SKM-1 (cell line): ENCODE results near the gene OTUB2.

Source experiments
- DNase-seq: peaks from one replicate; lab custom pipeline; 2025; ENCODE audit not compliant: unreplicated experiment; lab: John Stamatoyannopoulos, UW

OTUB2 gene

GRCh38 chr14:94020267-94020666, 5.9 kb upstream of the OTUB2 start:
- DNase-seq: no peak

DNA sequence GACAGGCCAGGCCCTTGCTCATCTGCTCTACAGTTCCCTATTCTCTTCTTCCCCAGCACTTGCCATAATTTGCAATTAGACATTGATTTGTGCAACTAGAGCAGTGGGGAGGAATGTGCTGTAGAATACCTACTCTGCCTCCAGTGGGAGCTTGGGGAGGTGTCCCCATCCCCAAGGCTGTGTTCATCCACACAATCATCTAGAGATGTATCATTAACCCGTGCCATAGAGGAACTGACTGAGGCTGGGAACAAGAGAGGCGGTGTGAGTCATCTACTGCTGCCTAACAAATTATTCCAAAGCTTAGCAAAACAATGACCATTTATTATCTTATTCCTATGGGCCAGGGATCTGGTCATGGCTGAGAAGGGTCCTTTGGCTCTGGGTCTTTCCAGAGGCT, 5.1 kb upstream of the OTUB2 start:
- no peak for DNase-seq

DNA sequence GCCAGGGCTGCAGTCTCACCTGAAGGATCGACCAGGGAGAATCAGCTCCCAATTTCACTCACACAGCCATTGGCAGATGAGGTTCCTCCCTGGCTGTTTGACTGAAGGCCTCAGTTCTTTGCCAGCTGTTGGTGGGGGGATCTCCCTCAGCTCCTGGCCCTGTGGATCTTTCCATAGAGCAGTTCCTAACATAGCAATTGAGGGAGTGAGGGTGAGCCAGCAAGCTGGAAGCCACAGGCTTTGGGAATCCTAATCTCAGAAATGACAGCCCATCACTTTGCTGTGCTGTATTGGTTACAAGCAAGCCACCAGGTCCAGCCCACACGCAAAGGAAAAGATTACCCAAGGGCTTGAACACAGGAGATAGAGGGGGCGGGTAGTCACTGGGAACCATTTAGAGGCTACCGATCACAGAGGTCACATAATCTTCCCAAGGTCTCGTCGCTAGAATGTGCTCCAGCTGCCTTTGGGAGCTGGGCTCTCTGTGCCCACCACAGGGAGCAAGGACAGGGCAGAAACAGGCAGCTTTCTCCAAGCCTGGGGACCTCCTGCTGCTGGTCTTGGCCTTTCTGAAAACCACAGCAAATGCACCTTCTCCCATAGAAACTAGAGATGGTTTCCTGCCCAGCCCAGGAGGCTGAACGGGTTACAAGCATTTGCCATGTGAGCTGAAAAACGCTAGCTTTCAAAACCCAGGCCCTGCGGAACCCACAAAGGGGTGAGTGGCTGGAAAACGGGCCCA, 4.6 kb upstream of the OTUB2 start:
- DNase-seq: no peak

GRCh38 chr14:94022532-94023411, 3.4 kb upstream of the OTUB2 start:
- no peak for DNase-seq

- DNase-seq: no peak
Observed at GRCh38 chr14:94024549-94024948, 1.6 kb upstream of the OTUB2 start.

DNA sequence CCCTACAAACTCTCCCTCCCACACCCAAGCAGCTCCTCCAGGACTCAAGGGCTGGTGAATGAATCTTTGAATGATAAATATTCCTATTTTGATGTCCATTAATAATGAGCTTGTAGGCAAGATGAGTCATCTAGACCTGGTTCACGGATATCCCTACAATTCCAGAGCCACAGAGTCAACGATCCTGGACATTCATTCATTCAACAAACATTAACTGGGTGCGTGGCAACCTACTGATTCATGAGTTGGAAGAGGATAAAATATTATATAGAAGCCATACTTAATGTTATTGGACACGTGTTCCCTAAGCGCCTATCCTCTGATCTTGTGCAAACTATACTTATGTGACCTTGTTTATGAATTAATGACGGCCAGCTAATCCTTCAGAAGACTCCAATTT, 420 bp upstream of the OTUB2 start:
- no peak for DNase-seq

DNA sequence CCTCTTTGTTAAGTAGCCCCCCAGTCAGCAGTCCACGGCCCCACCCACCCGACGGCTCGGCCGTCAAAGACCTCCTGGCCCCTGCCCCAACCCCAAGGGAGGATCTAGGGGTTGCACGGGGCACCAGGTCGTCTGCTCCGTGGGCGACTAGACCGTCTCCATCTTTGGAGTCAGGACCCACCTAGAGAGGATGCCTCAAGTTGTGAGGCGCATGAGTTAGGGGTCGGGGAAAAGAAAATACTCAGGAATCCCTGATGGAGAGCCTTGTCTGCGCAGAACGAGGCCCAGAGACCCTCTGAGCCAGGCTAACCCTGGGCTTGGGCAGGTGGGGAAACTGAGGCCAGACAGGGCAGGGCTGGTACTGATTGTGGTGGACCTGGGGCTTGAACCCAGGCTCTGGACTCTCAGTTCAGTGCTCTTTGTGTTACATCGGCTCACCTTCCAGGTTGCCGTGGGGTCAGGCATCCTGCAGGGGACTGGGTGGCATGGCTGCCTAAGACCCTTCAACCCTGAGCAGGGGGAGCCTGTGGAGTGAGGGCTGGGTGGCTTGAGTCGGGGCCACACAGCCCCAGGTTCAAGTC, 839 bp downstream of the OTUB2 start:
- DNase-seq: no peak

- DNase-seq: no peak
Observed at GRCh38 chr14:94027566-94028449, 1.7 kb downstream of the OTUB2 start.

GRCh38 chr14:94028450-94028826, 2.3 kb downstream of the OTUB2 start:
- no peak for DNase-seq

GRCh38 chr14:94029265-94029664, 3.1 kb downstream of the OTUB2 start:
- no peak for DNase-seq

GRCh38 chr14:94029671-94030203, 3.6 kb downstream of the OTUB2 start:
- no peak for DNase-seq

DNA sequence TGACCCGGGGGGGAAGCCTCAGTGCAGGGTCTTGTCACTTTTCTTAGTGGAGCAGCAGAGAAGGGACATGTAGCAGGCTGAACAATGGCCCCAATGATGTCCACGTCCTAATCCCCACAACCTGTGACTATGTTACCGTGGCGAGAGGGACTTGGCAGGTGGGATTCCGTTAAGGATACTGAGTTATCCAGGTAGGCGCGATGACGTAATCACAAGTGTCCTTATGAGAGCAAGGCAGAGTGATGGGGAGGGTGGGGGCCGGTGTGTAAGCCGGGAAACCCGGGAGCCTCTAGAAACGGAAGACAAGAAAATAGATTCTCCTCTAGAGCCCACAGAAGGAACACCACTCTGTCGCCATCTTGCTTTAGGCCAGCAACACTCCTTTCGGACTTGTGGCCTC, 4.4 kb downstream of the OTUB2 start:
- no peak for DNase-seq

GRCh38 chr14:94031161-94031882, 5.2 kb downstream of the OTUB2 start:
- no peak for DNase-seq

- no peak for DNase-seq
Observed at GRCh38 chr14:94031883-94032279, 5.7 kb downstream of the OTUB2 start.

GRCh38 chr14:94034886-94035285, 8.7 kb downstream of the OTUB2 start:
- DNase-seq: no peak

DNA sequence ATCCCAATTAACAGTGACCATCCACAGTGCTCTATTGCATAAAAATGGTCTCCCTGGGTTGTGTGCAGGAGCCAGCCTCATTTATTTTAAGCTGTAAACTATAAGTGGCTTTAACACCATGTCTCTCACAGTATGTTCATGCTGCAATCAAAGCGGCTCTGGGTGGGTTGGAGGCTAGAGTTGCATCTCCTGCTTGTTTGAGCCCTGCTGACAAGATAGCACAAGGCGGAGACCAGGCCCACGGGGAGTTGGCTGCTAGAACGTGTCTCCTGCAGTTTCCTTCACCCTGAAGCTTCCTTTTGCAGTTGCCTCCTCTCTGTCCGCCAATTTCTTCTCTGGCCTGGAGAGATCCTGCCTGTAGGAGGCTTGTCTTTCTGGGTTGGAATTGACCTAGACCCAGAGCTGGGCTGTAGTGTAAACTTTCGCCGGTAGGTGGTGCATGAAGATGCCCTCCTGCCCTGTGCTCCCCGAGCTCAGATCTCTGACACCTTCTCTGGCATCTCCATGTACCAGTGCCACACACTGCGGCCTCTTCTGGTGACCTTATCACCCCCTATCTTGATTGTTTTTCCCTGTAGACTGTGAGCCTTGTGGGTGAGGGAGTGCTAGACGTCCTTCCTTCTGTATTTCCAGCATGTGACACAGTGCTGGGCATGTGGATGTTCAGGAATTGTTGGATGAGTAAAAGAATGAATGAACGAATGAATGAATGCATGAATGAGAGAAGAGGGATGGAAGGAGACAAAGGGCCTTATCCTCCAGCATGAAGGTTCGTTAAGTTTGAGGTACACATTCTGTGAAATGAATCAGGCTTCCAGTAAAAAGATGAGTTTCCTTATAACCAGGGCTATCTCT, 10.4 kb downstream of the OTUB2 start:
- no peak for DNase-seq

DNA sequence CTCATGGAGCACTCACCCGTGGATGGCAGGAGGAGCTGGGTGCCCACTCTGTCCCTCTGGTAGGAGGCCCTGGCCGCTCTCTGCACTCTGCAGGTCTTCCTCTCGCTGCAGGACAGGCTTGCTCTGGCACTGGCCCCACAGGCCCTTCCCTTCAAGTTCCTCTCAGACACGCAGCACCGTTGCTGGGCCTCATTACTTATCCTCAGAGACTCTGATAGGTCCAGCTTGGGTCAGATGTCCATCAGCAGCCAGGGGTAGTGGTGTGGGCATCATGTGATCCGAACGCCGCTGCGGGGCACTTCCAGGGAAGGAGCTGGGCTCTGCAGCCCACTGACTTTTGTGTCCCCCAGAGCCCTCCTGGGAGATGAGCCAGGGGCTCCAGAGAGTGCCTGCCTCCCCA, 11.8 kb downstream of the OTUB2 start:
- no peak for DNase-seq

GRCh38 chr14:94038510-94038909, 12.4 kb downstream of the OTUB2 start:
- DNase-seq: no peak

DNA sequence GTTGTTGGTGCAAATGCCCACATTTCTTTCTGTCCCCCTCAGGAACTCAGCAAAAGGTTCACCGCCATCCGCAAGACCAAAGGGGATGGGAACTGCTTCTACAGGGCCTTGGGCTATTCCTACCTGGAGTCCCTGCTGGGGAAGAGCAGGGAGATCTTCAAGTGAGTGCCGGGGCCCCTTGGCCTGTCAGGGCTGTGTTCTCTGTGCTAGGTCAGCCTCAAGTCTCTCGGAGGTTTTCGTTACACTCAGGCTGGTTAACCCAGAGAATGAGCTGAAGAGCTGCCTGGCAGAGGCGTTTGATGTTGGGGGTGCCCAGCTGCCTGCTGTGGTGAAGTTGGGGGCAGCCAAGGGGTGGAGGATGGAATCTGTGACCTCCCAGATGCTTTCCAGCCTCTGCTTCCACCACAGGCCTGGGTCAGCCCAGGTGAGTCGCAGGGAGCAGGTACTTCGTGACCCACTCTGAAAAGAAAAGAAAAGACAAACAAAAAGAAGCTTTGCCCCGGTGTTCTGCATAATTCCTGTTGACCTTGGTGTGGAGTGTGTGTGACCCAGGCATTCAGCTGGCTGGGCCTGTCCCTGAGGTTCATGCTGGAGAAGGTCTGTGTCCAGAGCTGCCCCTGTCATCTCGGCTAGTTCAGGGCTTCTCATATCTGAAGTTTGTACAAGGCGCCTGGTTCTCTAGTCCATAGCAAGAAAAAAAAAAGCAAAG, 12.9 kb downstream of the OTUB2 start:
- DNase-seq: no peak
